Activated gamma-delta T cell treated with Interleukin-2 at 50 U/mL for 16 hours (primary cell): ENCODE results near the gene LTBP1.
"Not testable (repeated sequence)": the region's sequence is repeated elsewhere in the genome, so short reads cannot be mapped to it uniquely, and the experiment has no call there.

Experiments used
- DNase-seq: peaks from one replicate; pipeline ENCODE4 v3.0.0-alpha.2; 2020

The LTBP1 gene

DNA sequence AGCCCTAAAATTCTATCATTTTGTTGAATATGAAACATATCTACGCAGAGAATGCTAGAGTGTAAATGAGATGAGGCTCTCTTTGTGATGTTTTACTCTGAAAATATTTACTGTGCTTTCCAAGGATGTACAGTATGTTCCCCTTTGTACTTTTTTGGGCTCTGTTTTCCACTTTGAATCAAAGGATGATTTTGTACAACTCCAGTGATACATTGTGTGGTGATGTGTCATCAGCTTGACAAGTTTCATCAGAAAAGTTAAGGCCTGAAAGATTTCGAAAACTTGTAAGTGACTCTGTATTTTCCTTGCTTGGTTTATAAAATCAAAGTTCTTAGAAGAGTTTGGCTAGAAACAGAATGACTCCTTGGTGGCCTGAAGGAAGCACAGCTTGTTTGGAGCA, 206.3 kb downstream of the LTBP1 start:
- DNase-seq = no peak

DNA sequence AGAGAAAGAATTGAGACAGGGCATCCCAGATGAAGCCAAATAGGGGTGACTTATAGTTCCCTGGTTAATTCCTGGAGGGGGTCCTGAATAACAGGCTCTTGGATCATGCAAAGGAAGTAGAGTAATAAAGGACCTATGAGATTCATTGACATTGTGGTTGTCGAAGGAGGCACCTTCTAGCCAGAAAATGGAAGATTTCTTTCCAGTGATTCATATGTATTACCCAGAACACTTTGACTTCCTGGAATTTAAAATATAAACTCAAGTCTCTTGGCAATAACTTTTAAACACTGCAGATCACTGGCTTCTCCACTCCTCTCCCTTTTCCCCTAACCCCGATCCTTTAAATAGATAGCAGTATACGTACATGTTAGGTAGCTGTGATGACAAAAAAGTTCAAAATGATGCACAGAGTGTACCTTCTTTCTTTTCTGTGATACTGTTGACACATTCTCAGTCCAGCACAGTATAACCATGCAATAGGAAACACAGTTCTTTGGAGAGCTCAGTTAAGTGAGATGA, 211.8 kb downstream of the LTBP1 start:
- DNase-seq = no peak

DNA sequence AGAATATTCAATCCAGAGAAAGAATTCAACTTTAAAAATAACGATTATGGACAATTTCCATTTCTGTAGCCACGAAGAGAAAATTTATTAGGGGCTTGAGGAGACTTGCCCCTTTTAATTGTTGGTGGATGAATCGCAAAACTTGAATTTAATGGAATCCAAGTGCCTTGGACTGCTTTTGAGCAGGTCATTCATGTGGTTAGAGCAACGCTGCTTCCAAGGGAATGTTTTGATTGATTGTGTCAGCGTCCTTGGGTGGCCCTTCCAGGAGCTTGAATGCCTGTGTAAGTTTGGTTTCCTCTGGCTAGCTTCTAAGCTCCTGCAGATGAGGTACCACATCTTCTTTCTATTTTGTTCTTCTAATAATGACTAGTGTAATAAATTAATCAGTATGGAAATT, 213.4 kb downstream of the LTBP1 start:
- DNase-seq = no peak

DNA sequence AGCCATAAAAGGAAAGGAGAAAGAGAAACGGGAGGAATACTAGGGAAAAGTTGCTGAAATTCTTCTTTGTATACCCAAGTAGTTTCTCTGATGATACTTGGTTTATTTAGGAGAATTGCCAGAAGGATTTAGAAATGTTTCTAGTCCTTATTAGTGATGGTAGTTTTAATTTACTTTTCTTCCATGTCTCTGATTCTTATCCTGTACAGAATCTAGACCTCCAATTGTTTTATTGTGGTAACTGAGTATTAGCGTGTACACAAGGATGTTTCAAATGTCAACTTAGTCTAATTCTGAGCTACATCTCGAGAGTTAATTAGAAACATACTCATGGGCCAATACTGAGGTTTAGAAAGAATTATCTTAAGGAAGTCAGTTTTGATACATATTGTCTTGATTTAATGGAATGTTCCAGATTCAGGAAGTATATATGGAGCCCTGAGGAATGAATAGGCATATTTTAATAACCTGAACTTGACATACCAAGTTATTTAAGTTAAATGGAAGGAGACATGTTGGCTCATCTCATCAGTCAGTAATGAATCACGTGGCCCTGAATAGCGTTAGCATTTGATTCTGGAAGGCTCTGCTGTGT, 219.6 kb downstream of the LTBP1 start:
- DNase-seq = no peak

DNA sequence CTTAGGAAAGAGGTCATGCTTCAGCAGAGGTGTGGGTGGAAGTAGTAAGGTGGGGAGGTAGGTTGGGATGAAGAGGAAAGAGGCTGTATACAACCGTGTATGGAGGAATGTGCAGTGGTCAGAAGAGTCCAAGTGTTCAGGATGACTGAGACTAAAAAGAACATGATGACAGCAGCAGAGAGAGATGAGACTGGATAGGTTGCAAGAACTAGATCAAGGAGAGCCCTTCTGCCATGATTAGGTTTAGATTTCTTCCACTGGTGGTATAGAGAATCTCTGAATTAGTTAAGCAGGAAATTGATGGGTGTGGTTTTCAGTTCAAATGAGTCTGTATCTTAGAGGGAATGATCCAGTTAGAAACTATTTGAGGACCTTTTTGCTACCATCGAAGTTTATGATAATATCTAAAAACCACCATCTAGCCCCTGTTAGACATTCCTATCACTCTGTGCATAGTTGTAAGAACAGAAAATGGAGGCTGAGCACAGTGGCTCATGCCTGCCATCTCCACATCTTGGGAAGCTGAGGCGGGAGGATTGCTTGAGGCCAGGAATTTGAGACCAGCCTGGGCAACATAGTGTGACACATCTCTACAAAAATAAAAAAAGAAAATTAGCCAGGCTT, 221.0 kb downstream of the LTBP1 start:
- no peak for DNase-seq

DNA sequence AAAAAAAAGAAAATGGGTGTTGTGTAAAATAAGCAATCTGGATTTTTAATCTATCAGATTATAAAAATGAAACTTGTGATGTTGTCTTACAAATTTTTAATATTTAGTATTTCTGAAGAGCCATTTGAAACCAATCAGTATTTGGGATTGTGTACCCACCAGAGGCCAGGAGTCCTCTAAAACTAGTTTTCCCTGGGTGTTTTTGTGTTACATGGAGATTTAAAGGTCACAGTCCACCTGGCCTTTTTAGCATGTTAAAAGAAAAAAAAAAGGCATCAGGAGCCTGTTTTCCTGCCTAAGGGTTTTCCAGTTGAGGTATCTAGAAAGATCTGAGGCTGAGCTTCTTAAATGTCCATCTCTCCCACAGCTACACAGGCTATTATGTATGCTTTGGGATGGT, 221.7 kb downstream of the LTBP1 start:
- no peak for DNase-seq

DNA sequence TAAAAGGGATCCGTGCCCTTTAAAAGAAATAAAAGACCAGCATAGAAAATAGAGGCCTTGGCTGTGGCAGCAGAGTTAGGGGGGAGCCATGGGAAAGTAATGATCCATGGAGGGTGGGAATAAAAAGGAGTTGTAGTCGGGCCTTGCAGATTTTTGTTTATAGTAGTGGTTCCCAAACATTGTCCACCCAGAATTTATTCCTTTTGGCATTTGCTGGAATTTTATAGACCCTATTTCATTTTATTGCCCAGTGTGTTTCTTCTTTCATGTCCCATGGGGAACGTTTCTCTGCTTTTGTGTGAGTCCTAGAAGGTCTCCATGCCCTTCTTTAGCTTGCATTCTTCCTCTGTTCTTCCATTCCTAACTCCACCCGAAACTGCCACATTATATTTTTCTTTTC, 222.2 kb downstream of the LTBP1 start:
- no peak for DNase-seq

DNA sequence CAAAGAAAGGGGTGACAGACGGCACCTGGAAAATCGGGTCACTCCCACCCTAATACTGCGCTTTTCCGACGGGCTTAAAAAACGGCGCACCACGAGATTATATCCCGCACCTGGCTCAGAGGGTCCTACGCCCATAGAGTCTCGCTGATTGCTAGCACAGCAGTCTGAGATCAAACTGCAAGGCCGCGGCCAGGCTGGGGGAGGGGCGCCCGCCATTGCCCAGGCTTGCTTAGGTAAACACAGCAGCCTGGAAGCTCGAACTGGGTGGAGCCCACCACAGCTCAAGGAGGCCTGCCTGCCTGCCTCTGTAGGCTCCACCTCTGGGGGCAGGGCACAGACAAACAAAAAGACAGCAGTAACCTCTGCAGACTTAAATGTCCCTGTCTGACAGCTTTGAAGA, 223.5 kb downstream of the LTBP1 start:
- DNase-seq = not testable (repeated sequence)

DNA sequence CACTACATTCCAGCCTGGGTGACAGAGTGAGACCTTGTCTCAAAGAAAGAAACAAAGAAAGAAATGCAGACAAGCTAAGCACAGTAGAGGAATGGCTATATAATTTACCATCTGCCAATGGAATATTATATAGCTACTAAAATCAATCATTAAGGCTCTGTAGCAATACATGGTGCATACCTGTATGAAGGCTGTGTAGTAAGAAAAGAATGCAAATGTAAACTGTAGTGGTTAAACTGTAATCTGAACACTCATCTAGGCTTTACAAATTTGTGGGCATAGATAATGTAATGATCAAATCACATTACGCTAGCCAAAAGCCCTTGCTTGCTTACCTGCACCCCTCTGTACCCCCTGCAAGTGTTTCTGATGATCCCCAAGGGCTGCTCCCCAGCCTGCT, 230.9 kb downstream of the LTBP1 start:
- no peak for DNase-seq

DNA sequence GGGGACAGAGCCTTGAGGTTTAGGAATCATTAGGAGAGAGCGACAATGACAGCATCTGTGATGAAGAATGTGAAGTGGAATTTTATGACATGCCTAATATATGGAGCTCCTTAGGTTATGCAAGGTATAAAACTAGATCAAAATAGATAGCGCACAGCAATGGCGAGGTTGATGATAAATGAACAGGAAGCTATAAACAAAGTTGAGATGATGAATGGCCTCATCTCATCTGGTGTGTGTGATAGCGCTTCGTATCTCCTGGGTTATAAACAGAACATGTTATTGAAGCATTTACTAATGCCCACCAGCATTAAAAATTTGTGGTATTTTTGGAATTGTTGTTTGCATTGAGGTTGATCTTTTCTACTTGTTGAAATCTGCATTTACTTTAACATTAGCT, 231.5 kb downstream of the LTBP1 start:
- no peak for DNase-seq

DNA sequence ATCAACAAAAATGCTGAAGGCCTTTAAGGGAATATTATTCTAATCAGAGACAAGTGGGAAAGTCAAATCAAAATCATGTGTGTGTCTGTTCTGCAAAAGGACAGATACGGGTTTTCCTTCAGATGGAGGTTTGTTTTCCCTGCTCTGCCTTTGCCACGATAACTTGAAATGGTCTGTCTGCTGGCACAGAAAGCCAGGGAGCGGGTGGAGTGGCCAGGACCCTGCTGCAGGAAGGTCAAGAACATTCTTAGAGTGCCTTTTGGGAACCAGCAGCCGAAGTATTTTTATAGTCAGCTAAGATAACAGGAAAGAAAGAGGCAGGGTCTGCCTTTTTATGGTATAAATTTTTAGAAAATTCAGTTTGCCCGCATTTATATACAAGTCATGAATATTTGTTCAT, 234.2 kb downstream of the LTBP1 start:
- no peak for DNase-seq

DNA sequence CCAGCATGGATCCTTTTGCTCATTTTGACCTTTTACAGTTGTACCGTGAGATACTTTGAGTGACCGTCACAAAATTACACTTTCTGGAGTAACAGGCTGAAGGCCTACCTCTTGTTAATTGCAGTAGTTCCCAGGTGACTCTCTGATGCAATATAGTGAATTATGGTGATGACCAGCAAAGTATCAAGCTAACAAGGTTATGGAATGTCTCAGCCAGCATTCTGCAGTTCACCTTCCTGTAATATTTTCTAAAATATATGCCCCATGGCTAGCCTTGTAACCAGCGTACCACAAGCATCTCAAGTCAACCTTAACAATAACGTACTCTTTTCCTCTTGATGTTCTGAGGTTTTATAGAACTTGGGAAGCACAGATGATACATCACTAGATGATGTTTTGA, 234.7 kb downstream of the LTBP1 start:
- DNase-seq = no peak

DNA sequence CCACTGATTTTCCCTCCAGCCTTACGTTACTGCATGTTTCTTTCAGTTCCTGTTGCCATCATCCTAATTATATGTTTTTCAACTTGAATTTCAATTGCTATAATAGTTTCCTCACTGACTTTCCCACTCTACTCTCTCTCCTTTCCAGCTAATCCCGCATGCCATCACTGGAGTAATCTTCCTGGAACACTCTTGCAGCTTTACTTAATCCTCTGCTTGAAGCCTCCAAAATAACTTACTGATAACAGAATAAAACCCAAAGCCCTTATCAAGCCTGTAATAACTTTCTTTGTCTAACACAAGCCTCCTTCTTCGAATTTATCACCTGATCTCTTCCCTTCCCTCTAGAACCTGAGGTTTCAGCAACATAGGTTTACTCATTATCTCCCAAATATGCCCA, 237.3 kb downstream of the LTBP1 start:
- no peak for DNase-seq

DNA sequence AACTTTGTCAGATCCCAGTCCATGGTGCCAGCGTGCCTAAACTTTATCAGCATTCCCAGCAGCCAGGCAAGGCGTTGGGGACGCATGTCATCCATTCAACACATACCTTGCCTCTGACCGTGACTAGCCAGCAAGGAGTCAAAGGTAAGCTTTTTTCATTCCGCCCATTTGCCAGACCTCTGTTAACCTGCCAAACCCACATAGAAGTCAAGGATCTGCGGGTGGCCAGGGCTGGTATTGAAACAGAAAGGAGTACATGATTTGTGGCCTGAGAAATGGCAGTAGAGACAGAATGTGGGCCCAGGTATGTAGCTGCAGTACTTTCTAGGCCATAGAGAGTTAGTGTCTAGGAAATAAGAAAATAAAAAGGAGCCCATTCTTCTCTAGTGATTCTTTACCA, 240.2 kb downstream of the LTBP1 start:
- DNase-seq = no peak

DNA sequence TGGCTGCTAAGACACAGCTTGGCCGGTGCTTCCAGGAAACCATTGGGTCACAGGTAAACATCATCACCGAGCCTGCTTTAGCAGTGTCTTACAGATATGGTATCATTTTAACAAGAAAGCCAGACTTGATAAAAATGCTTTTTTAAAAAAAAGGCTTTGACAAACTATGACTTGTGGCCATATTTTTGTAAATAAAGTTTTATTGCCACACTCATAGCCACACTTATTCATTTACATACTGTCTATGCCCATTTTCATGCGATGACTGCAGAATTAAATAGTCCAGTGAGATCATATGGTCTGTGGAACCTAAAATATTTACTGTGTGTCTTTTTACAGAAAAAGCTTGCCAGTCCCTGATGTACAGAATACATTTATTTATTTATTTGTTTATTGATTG, 242.0 kb downstream of the LTBP1 start:
- DNase-seq = no peak

DNA sequence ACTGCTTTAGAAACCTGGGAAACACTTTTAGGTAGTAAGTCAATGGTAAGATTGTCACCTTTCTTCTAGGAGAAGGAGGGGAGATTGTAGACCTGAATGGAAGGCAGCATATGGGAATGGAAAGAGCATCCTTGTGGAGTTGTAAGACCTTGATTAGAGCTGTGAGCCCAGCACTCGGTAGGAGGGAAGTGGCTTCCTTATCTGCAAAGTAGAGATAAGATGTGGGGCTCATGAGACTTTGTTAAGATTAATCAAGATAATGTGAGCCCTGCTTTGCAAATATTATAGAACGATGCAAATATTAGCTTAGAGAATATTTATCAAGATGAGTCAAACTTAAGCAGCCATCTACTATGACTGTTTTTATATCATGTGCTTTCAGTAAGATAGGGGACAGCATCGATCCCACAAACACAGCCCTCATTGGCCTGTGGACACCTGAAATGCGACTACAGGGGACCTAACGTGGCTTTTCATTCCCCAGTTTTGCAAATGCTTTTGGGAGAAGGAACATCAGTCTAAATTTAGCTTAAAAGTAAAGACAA, 243.7 kb downstream of the LTBP1 start:
- no peak for DNase-seq

DNA sequence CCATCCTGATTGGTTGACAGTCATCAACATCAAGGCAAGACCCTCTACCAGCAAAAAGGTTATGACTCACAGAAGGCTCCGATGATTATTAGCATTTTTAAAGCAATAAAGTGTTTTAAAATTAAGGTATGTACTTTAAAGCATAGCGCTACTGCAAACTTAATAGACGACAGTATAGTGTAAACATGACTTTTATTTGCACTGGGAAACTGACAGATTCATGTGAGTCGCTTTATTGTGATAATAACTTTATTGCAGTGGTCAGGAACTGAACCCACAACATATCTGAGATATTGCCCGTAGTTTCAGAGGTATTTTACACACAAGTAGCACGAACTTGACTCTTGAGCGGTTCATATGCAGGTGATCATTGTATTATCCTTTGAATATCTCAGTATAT, 249.1 kb downstream of the LTBP1 start:
- DNase-seq = no peak

DNA sequence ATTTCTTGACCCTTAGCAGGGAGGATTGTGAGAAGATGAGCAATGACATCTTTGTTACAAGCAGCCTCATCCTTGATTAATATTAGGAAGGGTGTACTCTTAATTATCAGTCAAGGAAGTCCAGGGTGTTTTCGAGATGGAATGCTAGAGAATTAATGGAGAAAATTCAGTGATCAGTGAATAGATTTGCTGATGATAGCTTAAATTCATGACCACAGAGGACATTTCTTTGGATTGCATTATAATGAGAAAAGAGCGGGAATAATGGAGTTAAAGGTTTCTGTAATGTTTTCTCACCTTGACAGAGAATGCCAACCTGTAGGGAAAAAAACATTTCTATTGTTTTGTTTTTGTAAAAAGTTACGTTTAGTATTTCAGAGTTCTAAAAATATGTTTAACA, 249.9 kb downstream of the LTBP1 start:
- no peak for DNase-seq

DNA sequence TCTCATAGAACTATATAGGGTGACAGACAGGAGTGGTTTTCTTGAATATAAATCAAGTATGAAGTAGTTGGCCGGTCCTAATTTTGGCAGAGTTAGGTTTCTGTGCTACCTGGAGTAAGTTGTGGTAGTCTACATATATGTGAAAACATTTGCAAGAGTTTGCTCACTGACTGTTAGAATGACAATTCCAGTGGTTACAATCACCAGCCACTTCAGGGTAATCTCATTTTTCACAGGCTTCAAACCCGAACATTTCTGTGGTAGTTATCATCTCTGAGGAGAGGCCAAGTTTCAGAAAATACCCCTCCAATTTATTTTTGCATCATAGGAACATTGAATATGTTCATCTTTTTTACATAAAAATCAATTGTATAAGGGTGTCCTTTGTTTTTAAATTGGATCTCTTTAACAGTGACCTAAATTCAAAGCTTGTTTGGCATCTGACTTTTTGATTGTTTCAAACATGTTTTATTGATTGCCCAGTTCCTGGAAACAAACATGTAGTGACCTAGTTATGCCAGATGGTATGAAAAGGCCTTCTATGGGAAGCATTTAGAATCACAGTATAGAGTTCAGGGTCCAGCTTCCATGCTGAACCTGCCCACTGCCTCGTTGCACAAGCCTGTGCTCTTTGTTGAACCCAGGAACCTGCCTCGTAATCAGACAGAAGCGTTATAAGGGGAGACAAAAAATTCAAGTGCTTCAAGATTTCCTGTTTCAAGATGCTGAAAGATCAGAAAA, 250.6 kb downstream of the LTBP1 start:
- DNase-seq = no peak

DNA sequence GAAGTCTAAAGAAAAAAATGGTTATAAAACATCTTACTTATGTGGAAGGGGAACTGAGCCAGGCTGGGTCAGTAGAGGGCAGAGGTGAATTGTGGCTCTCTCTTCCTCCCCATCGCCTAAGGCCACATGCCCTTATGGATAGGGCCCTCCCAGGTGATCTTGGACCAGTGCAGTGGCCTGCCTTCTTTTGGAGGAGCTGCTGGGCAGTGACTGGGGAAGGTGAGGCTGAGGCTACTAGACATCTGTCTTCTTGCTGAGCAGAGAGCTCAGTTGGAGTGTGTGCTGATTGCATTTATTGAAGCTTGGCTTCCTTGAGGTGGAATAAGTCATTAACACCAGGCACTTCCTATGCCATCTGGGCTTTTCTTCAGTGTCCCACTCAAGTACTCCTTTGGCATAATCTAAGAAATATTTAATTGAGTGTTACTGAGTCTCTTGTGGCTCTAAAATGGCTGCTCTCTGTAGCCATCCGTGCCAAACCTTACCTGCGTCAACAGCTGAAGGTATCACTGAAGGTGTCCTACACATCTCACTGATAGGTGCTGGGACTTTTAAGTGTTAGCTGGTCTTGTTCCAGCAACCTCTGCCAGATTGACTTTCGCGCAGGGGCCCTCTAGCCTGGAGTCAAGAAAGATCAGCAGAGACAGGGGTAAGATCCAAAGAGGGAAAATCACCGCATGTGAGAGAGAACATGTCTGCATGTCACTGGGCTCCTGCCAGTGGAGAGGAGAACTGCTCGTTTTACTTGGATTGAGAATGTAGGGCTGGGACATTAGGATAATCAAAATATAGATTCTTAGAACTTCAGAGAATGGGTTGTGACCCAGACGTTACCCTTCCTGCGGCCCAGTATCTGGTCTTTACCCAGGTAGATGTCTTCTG, 256.1 kb downstream of the LTBP1 start:
- no peak for DNase-seq

DNA sequence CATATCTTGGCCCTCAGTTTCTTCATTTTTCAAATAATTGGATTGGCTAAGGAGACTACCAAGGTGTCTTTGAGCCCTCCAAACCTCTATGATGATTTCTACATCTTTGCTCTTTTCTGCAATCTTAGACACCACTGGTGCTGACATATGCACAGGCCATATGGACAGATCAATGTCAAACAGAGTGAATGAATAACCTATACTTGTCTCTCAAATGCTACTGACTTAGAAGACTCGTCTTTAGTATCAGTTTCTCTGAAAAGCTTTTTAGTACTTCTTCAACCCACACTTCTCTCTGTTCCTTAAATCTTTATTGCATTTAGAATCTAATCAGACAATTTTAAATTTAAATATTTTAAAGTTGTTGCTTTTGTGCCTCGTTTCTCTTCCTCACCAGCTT, 258.2 kb downstream of the LTBP1 start:
- DNase-seq = no peak

DNA sequence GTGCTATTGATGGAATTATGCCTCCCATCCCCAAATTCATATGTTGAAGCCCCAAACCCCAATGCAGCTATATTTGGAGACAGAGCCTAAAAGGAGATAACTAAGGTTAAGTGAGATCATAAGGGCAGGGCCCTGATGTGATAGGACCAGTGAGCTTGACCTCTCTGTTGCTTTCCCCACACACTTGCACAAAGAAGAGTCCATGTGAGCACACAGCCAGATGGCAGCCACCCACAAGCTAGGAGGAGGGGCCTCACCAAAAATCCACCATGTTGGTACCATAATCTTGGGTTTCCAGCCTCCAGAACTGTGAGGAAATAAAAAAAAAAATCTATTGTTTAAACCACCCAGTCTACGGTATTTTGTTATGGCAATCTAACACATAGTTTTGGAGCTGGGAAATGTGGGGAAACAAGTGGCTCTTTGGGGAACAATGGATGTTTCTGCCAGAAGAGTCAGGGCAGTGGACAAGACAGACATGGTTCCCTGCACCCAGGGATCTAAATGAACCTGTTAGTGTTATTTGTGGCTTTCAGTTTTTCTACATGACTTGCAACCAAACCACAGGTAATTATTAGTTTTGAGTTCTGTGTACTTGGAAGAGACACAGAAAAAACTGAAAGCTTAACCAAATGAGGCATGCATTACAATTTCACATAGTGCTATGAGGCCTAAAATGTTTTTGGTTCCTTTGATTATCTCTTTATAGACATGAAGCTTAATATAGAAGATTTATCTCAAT, 259.1 kb downstream of the LTBP1 start:
- DNase-seq = no peak
